Activated CD8-positive, alpha-beta T cell treated with anti-CD3 and anti-CD28 coated beads, Interleukin-2, amount 10 ng/mL, durations not matched to agents 7 days and 5 days (primary cell): ENCODE results near the gene KLHL40. TPM values are rescaled to one million over a fixed set of nuclear protein-coding genes. Genes with fewer than 3 reads are reported as not detected.

Experiments
- ATAC-seq: fragments of 150-1000 bp; cut with Tn5 transposase; one replicate; pipeline ENCODE4 v1.10.0; 2021; ENCODE audit warnings: moderate library complexity
- CTCF ChIA-PET: fragments of 350-600 bp; sonication (Branson Sonifier 250); formaldehyde crosslinking; loops from one replicate; lab custom pipeline; 2021; ENCODE audit warnings: antibody characterized with exemption; lab: Charles Lee
- POLR2A ChIA-PET: fragments of 350-600 bp; sonication (Branson Sonifier 250); formaldehyde crosslinking; loops from one replicate; lab custom pipeline; 2021; ENCODE audit warnings: antibody characterized with exemption; lab: Charles Lee
- DNase-seq: peaks from one replicate; pipeline ENCODE4 v3.0.0-alpha.2; 2020
- H3K27ac Mint-ChIP-seq: one replicate; pipeline ENCODE4 v1.8.0; 2021; ENCODE audit warnings: mild to moderate bottlenecking, mixed read lengths
- H3K27me3 Mint-ChIP-seq: one replicate; pipeline ENCODE4 v1.8.0; 2021; ENCODE audit warnings: low read depth, mixed read lengths
- H3K36me3 Mint-ChIP-seq: one replicate; pipeline ENCODE4 v1.8.0; 2021; ENCODE audit warnings: low read depth, mixed read lengths
- H3K4me1 Mint-ChIP-seq: one replicate; pipeline ENCODE4 v1.8.0; 2021; ENCODE audit warnings: low read depth, mixed read lengths
- H3K4me3 Mint-ChIP-seq: one replicate; pipeline ENCODE4 v1.8.0; 2021; ENCODE audit warnings: mild to moderate bottlenecking, mixed read lengths
- H3K9me3 Mint-ChIP-seq: one replicate; pipeline ENCODE4 v1.8.0; 2022; ENCODE audit warnings: mixed read lengths; ENCODE audit not compliant: insufficient read depth
- total RNA-seq, 2 experiments: library from RNA; stranded (reverse); gene quantifications; one replicate each; pipeline ENCODE4 v1.2.3, GENCODE V29; 2021

The KLHL40 gene
- total RNA-seq, 2 experiments from 2014 or later = not detected

DNA sequence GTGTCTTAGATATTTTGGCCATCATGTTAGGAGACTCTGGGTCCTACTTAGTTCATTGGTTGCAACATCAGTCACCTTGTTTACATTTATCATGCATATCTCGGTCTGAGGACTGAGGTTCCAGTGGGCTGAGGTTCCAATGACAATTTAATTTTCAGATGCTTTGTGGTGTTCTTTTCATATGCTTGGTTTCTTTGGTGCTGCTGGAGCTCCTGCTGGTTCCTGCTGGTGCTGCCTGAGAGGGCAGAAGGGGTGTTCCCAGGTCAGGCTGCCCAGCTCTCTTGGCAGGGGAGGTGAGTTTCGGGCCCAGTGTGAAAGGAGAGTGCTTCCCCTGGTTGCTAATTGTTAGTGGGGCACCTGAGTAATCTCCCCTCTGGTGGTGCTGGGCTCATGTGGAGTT lies 6.9 kb upstream of the KLHL40 start:
- H3K36me3 Mint-ChIP-seq = no peaks in the 10 kb centered on the region
- no peaks in the 10 kb centered on the region for H3K4me1 Mint-ChIP-seq
- POLR2A ChIA-PET = no interaction called here
- H3K9me3 Mint-ChIP-seq = peaks cover 9% of the 10 kb centered on the region
- H3K27ac Mint-ChIP-seq = no peak overlapping the region
- ATAC-seq = no peak
- no peak overlapping the region for H3K4me3 Mint-ChIP-seq
- no peak for DNase-seq
- CTCF ChIA-PET = no interaction called here
- peaks cover 13% of the 10 kb centered on the region for H3K27me3 Mint-ChIP-seq

DNA sequence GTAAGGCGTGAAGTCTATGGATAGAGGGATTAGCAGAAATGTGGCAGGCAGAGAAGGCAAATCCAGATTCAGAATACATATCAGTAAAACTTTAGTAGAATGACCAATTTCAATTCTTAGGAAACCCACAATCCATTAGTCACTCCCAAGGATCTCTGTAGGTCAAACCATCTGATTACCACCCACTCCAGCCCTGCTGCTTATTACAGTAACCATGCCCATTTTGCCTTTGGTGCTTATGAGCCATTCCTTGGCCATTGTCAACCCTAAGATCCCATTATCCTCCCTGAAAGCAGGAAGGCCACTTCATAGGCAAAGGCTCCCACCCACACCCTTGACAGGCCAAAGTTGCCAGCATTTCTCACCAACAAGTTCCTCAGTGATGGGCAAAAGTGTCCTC lies 5.1 kb upstream of the KLHL40 start:
- no peak for ATAC-seq

DNA sequence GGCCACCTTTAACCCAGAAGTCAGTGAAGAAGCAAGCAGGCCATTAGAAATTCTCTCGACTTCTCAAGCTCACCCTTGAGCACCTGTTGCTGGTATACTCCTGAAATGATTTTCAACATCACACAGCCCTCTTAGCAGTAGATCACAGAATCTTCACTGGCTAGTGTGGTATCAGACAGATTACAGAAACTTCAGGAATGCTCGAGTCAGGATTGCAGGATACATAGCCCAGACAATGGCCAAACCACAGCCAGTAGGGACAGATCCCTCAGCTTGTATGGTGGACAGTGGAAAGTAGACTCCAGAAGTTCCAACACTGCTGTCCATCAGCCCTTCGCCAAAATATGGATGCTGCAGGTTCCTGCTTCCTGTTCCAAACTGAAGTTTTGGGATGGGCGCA lies 4.5 kb upstream of the KLHL40 start:
- H3K36me3 Mint-ChIP-seq = no peaks in the 10 kb centered on the region
- DNase-seq (no peak), ATAC-seq (no peak)
- H3K27me3 Mint-ChIP-seq = peaks cover 15% of the 10 kb centered on the region
- peaks cover 9% of the 10 kb centered on the region for H3K9me3 Mint-ChIP-seq
- CTCF ChIA-PET = no interaction called here
- no peak overlapping the region for H3K4me3 Mint-ChIP-seq
- H3K27ac Mint-ChIP-seq = no peak overlapping the region
- peaks cover under 1% of the 10 kb centered on the region for H3K4me1 Mint-ChIP-seq
- POLR2A ChIA-PET = no interaction called here

More for the DNA sequence above, 5.1 kb upstream of the KLHL40 start:
- Mint-ChIP-seq H3K9me3 (peaks cover 9% of the 10 kb centered on the region), H3K27me3 (peaks cover 11% of the 10 kb centered on the region), H3K36me3 (no peaks in the 10 kb centered on the region), H3K4me3 (no peak overlapping the region), H3K4me1 (no peaks in the 10 kb centered on the region), H3K27ac (no peak overlapping the region)
- ChIA-PET POLR2A (no interaction called here), CTCF (no interaction called here)
- DNase-seq = no peak

DNA sequence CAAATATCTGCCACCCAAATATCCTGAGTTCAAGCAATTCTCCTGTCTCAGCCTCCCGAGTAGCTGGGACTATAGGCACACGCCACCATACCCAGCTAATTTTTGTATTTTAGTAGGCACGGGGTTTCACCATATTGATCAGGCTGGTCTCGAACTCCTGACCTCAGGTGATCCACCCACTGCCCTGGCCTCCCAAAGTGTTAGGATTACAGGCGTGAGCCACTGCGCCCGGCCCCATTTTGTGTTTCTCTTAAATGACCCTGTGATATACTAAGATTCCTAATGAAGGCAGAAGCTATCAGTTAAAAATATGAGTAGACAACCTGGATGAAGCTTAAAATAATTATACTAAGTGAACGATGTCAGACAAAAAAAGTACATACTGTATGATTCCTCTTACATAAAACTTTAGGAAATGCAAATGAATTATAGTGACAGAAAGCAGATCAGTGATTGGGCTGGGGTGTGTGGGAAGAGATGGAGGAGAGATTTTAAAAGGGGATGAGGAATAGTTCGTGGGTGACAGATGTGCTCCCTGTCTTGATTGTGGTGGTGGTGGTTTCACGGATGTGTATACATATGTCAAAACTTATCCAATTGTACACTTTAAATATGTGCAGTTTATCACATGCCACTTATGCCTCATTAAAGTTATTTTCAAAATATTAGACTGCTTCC lies 3.8 kb upstream of the KLHL40 start:
- ATAC-seq (no peak), DNase-seq (no peak)
- ChIA-PET POLR2A (no interaction called here), CTCF (no interaction called here)
- no peak overlapping the region for H3K4me3 Mint-ChIP-seq
- H3K27ac Mint-ChIP-seq = no peak overlapping the region
- H3K9me3 Mint-ChIP-seq = peaks cover 3% of the 10 kb centered on the region
- H3K27me3 Mint-ChIP-seq = peaks cover 20% of the 10 kb centered on the region
- H3K4me1 Mint-ChIP-seq = peaks cover 5% of the 10 kb centered on the region
- no peaks in the 10 kb centered on the region for H3K36me3 Mint-ChIP-seq

DNA sequence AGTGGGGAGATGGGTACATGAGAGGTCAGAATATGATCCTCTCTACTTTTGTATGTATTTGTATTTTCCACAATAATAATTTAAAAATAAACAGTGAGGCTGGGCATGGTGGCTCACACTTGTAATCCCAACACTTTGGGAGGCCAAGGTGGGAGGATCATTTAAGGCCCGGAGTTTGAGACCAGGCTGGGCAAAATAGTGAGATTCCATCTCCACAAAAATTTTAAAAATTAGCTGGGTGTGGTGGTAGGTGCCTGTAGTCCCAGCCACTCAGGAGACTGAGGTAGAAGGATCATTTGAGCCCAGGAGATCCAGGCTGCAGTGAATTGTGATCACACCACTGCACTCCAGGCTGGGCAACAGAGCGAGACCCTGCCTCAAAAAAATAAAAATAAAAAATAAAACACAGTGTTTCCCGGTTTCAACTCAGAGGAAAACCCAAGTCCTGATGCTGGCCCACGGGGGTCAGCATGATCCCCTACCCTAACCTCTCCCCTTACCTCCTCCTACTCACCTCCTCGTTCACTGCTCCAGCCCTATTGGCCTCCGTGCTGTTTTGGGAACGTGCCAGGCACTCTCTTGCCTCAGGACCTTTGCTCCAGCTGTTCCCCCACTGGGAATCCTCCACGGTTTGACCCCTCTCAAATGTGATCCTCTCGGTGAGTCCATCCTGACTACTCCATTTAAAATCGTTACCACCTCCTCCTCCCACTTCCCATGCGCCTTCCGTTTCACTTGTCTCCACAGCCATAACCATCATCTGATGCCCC lies 2.9 kb upstream of the KLHL40 start:
- Mint-ChIP-seq H3K4me3 (no peak overlapping the region), H3K27me3 (peaks cover 23% of the 10 kb centered on the region), H3K36me3 (no peaks in the 10 kb centered on the region), H3K27ac (no peak overlapping the region), H3K9me3 (no peaks in the 10 kb centered on the region), H3K4me1 (peaks cover 5% of the 10 kb centered on the region)
- CTCF ChIA-PET = no interaction called here
- no peak for ATAC-seq
- POLR2A ChIA-PET = no interaction called here
- no peak for DNase-seq

DNA sequence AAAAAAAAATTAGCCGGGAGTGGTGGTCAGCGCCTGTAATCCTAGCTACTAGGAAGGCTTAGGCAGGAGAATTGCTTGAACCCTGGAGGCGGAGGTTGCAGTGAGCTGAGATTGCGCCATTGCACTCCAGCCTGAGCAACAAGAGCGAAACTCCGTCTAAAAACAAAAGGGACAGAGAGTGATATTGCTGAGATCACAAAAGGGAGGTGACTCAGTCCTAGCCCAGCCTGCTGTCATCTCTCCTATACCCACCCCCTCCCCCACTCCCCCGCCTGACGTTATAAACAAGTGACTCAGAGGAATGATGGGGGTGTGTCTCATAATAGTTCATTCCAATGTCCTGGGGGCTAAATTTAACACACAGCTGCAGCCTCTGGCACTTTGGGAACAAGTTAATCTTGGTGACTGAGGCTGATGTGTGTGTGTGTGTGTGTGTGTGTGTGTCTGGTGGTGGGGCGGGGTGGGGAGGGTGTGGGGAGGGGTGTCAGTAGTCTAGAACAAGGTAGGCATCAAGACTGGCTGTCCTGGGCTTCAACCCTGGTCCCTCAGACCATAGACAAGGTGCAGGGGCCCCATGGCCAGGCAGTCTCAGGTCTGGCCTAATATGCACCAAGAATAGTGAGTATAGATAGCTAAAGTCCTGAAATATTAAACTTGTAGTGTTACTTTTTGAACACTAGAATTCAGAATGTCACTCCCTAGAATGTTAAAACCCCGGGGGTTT lies 1.3 kb upstream of the KLHL40 start:
- Mint-ChIP-seq H3K27me3 (peaks cover 17% of the 10 kb centered on the region), H3K4me3 (no peak overlapping the region), H3K36me3 (no peaks in the 10 kb centered on the region), H3K4me1 (peaks cover 5% of the 10 kb centered on the region), H3K27ac (no peak overlapping the region), H3K9me3 (no peaks in the 10 kb centered on the region)
- CTCF ChIA-PET = no interaction called here
- no peak for ATAC-seq
- DNase-seq = no peak
- POLR2A ChIA-PET = no interaction called here

DNA sequence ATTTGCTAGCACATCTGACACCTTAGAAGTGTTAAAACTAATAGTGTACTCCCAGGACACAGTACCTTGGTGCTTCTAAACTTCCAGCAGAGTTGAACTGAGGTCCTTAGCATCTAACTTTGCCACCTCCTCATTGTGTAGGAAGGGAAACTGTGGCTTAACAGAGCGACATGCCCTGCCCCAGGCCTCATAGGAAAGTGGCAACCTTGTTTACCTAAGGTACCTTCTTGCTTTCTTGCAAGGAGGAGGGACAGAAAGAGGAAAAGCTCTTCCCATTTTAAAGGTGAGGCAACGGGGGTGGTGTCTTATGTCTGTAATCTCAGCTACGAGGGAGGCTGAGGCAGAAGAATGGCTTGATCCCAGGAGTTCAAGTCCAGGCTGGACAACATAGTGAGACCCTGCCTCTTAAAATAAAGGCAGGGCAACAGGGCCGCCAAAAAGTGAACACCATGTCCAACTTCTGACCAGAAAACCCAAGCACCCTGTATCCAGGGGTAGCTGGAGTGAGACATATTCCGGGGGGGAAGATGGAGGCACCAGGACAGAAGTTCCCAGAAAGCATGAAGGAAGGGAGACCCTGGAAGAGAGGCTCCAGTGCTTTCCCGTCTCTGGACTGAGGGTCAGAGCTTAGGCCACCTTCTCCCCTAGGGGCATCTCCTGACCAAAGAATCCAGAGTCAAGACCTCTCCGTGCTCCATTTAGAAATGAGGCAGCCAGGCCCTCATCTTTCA lies 540 bp upstream of the KLHL40 start:
- CTCF ChIA-PET = no interaction called here
- ATAC-seq = no peak

DNA sequence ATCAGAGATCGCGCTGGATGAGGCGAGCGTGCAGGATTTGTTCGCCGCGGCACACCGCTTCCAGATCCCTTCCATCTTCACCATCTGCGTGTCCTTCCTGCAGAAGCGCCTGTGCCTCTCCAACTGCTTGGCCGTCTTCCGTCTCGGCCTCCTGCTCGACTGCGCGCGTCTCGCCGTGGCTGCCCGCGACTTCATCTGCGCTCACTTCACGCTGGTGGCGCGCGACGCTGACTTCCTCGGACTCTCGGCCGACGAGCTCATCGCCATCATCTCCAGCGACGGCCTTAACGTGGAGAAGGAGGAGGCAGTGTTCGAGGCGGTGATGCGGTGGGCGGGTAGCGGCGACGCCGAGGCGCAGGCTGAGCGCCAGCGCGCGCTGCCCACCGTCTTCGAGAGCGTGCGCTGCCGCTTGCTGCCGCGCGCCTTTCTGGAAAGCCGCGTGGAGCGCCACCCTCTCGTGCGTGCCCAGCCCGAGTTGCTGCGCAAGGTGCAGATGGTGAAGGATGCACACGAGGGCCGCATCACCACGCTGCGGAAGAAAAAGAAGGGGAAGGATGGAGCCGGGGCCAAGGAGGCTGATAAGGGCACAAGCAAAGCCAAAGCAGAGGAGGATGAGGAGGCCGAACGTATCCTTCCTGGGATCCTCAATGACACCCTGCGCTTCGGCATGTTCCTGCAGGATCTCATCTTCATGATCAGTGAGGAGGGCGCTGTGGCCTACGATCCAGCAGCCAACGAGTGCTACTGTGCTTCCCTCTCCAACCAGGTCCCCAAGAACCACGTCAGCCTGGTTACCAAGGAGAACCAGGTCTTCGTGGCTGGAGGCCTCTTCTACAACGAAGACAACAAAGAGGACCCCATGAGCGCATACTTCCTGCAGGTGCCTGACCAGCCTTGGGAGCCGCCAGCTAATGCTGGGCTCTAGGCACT lies 819 bp downstream of the KLHL40 start:
- Mint-ChIP-seq H3K4me3 (no peak overlapping the region), H3K27ac (no peak overlapping the region), H3K36me3 (no peaks in the 10 kb centered on the region), H3K27me3 (peaks cover 17% of the 10 kb centered on the region), H3K4me1 (peaks cover 5% of the 10 kb centered on the region), H3K9me3 (no peaks in the 10 kb centered on the region)
- DNase-seq (no peak), ATAC-seq (no peak)
- ChIA-PET POLR2A (no interaction called here), CTCF (no interaction called here)

More for the DNA sequence above, 540 bp upstream of the KLHL40 start:
- POLR2A ChIA-PET = no interaction called here
- Mint-ChIP-seq H3K27me3 (peaks cover 17% of the 10 kb centered on the region), H3K9me3 (no peaks in the 10 kb centered on the region), H3K4me1 (peaks cover 5% of the 10 kb centered on the region), H3K36me3 (no peaks in the 10 kb centered on the region), H3K4me3 (no peak overlapping the region), H3K27ac (no peak overlapping the region)
- DNase-seq = no peak

DNA sequence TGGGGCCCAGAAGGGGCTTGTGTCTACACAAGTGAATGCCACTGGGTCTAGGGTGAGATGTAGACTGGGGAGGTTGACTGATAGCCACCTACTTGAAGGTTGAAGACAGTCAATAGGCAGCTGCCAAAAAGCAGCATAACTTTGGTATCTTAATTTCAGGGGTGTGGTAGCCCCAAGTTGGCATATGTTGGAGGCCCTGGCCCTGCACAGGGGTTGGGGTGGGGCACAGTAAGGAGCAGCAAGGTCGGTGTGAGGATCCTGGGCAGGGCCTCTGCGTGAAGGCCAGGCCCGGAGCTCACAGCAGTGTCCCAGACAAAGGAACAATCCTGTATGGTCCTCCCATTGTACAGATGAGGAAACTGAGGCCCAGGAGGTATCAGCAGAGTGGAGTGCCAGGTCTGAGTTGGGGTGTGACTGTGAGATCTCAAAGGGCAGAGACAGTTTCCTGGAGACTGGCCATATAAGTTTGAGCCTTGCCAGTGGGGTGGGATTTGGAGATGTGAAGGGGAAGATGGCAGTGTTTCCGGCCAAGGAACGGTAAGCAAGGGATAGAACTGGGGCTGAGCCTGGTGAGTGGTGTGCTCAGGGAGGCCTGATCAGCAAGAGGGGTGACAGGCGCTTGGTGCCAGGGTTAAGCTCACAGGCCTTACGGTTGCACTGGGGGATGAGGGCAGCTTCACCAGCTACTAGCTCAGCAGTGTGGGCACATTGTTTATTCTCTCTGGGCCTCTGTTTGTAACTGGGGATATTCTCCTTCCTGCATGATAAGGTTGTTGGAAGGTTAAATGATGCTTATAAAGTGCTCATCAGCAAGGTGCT lies 1.7 kb downstream of the KLHL40 start:
- Mint-ChIP-seq H3K36me3 (no peaks in the 10 kb centered on the region), H3K27ac (no peak overlapping the region), H3K4me1 (peaks cover 5% of the 10 kb centered on the region), H3K9me3 (no peaks in the 10 kb centered on the region), H3K4me3 (no peak overlapping the region), H3K27me3 (peaks cover 15% of the 10 kb centered on the region)
- POLR2A ChIA-PET = no interaction called here
- DNase-seq = no peak
- no peak for ATAC-seq
- CTCF ChIA-PET = no interaction called here

DNA sequence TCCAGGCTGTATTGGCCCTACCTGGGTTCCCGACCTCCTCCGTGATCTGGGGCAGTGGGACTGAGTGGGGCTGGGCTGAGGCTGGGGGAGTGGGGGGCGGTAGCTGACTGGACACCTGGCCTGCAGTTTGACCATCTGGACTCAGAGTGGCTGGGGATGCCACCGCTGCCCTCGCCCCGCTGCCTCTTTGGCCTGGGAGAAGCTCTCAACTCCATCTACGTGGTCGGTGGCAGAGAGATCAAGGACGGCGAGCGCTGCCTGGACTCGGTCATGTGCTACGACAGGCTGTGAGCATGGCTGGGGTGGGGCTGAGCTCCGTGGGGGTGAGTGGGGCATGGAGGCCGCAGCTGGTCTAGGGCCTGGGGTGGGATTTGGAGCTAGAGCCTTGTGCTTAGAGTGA lies 2.7 kb downstream of the KLHL40 start:
- CTCF ChIA-PET = no interaction called here
- H3K9me3 Mint-ChIP-seq = no peaks in the 10 kb centered on the region
- POLR2A ChIA-PET = no interaction called here
- H3K4me3 Mint-ChIP-seq = no peak overlapping the region
- peaks cover 15% of the 10 kb centered on the region for H3K27me3 Mint-ChIP-seq
- DNase-seq = no peak
- ATAC-seq = no peak
- no peaks in the 10 kb centered on the region for H3K36me3 Mint-ChIP-seq
- H3K4me1 Mint-ChIP-seq = peaks cover 5% of the 10 kb centered on the region
- no peak overlapping the region for H3K27ac Mint-ChIP-seq
